ENCODE measurements around the gene MYO1H.

Gene MYO1H

GRCh38 chr12:109487181-109488050 is 139.7 kb downstream of the MYO1H start:
- DNase-seq (ENCODE audit: insufficient read length, low spot score): no peak
- FAIRE-seq: no peak

DNA sequence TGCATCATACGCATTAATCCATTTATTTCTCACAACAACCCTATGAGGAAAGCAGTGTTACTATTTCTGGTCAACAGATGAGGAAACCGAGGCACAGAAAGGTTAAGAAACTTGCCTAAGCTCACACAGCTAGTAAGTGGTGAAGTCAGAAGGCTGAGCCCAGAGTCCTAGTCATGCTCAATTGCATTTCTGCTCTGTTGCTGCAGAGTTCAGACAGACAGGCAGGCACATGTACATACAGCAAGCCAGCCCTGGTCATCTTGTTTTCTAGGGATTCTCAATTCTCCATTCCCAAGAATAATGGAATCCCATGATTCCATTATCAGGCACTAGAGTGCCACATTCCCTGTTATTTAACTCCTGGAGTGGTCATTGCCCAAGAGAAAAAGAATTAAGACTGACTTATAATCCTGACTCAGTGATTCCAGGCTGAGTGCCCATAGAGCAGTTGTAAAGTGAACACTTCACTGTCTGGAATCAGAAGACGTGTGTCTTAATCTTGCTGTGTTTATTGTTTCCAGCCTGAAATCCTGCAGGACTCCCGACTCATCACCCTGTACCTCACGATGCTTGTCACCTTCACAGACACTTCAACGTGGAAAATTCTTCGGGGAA is 140.5 kb downstream of the MYO1H start:
- FAIRE-seq (no peak), DNase-seq (ENCODE audit: insufficient read length, low spot score) (no peak)

DNA sequence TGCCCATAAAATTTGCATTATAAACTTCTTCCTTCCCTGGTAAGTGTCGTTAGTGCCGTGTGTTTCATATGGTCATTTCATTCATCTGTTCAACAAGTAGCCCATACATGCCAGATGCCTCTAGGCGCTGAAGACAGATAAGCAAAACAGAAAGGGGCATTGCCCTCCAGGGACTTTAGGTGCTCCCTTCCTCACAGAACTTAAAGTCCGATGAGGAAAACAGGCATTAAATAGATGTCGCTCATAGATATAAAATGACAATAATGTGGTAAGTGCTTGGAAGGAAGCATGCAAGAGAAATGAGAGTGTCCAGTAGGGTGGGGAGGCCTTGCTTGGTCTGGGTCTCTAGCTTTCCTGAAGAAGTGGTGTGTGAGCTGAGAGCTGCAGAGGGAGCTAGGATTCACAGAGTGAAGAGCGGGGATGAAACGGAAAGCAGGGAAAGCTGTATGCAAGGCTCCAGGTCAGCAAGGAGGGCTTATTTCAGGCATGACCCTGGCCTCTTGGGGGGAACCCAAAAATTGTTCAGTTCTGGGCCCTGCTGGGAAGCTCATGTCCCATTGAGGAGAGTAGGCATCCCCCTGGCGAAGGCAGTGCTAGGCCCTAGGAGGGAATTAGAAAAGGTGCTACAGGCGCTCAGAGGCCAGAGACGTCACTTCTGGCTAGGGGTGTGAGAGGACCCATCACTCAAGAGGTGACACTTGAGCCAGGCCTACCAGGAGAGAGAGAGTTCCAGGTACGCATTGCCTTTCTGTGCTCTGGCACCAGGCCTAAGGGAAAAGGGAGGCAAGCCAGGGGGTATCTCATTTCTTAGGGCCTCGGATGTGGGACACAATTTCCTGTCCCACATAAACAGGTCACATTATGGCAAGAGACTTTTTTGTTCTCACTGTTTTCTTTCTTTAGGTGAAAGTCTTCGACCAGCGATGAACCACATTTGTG is 141.6 kb downstream of the MYO1H start:
- DNase-seq (ENCODE audit: insufficient read length, low spot score): no peak
- FAIRE-seq: no peak

DNA sequence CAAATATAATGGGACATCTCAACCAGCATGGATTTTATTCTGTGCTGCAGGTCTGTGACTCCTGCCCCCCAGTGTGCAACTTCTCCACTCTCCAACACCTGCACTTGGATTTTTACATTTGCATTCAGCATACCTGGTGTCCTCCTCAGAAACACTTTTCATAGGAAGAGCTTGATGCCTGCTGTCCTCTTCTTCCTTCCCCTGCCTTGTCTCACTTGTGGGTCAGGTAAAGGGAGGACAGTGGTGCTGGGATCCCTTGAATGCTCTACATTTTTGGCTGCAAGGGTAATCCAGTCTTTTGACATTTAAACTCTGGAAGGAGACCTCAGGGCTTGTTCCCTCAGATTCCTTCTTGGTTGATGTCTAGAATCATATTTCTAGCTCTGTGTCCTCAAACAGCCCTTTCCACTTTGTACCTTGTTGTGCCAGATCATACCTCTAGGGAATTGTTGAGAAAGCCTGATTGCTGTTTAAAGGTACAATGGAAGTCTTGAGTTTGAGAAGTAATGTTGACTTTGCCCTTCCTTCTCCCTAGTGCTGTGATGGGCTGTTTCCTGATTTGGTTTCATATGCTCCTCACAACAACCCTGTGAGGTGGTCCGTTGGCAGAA is 142.4 kb downstream of the MYO1H start:
- DNase-seq (ENCODE audit: insufficient read length, low spot score) (no peak), FAIRE-seq (no peak)

DNA sequence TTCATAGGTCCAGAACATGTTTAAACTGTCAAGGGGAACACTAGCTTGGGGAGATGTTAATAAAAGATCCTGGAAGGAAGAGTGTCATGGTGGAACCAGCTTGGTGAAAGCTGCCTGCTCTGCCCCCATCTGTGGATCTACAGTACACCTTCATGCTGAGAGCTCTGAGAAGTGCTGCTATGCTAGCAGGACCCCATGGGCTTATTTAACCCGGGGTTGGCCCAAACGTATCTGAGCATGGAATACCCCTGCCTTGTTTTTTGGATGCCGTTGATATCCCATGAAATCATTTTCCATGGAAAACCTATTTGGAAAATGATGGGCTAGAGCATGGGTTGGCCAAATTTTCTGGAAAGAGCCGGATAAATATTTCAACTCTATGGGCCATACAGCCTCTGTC is 144.0 kb downstream of the MYO1H start:
- FAIRE-seq (no peak), DNase-seq (ENCODE audit: insufficient read length, low spot score) (no peak)

- FAIRE-seq: no peak
Measured at GRCh38 chr12:109492371-109492770, 144.7 kb downstream of the MYO1H start.

DNA sequence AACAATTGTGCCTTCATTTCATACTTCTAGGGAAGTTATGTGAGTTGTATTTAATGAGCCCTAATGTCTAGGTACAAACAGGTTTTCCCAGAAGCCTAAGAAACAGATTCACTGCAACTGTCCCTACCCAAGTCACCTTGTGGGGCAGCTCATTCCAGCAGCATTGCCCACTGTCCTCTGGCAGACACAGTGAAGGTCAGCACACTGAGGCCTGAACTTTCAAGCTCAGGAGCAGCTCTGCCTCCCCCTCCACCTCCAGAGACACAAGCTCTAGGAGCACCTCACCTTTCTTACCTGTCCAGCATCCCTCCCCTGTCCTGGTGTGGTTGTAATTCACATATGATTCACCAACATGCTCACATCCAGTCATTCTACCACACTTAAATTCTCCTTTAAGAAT is 145.4 kb downstream of the MYO1H start:
- DNase-seq (ENCODE audit: insufficient read length, low spot score) (no peak), FAIRE-seq (no peak)

More at GRCh38 chr12:109492371-109492770, 144.7 kb downstream of the MYO1H start:
- DNase-seq (ENCODE audit: insufficient read length, low spot score): no peak

DNA sequence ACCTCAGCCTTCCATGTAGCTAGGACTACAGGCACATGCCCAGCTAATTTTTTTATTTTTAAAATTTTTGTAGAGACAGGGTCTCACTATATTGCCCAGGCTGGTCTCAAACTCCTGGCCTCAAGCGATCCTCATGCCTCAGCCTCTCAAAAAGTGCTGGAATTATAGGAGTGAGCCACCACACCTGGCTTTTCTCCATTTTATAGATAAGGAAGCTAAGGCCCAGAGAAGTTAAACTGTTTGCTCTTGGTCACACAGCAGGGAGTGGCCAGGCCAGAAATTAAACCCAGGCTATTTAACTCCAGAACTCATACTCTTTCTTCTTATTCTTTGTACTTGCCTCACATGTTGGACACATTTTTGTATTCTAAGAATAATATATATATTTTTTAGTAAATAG is 146.2 kb downstream of the MYO1H start:
- FAIRE-seq (no peak), DNase-seq (ENCODE audit: insufficient read length, low spot score) (no peak)

DNA sequence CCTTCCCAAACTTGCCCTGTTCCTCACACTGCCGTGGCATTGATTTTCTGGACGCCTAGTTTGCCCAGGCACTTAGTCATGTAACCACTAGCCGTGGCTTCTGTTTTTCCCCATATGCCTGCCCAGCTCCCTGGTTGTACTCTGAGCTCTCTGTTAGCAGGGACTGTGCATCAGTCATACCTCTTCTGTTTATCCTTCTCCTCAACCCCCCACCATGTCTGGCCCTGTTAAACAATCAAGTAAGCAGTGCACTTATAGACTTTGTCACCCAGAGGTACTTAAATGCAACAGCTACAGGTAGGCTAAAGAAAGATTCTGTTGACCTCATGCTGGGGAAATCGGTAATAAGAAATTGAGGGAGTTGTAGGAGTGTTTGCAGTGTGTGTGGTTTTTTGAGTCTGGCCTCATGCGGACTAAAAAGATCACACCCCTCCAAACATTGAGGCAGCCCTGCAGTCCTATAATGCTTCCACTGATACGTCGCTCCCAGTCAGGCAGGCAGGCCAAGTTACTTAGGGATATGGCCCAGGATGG is 146.7 kb downstream of the MYO1H start:
- DNase-seq (ENCODE audit: insufficient read length, low spot score): no peak
- no peak for FAIRE-seq

DNA sequence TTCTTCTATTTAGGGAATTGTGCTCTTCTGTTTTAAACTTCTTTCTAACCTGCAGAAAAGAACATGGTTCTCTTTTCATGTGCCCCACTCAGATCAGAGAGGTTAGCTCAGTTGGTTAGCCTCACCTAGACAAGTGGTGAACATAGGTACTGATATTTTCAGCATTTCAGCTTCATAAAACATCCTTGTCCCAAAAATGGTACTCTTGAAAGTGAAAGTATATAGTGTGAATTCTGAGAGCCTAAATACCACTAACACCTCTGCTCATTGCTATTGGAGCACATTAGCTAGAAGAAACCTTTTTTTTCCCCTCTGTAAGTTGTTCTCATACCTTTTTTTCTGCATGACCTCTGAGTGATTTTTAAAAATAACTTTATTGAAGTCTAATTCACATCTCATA is 147.3 kb downstream of the MYO1H start:
- FAIRE-seq (no peak), DNase-seq (ENCODE audit: insufficient read length, low spot score) (no peak)

DNA sequence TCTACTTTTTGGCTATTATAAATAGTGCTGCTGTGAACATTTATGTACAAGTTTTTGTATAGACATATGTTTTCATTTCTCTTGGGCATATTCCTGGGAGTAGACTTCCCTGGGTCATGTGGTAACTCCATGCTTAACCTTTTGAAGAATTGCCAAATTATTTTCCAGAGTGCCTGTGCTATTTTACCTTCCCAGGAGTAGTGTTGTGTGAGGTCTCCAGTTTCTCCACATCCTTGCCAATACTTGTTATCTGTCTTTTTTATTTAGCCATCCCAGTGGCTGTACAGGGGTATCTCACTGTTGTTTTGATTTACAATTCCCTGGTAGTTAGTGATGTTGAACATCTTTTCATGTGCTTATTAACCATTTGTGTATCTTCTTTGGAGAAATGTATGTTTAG is 148.6 kb downstream of the MYO1H start:
- no peak for DNase-seq (ENCODE audit: insufficient read length, low spot score)
- no peak for FAIRE-seq

- DNase-seq (ENCODE audit: insufficient read length, low spot score): peak; percentile 52
- FAIRE-seq: peak; percentile 46
Measured at GRCh38 chr12:109497675-109498074, 150.0 kb downstream of the MYO1H start.
